ENCODE data around the gene GPHB5. TPM values are rescaled to one million over a fixed set of nuclear protein-coding genes. Genes with fewer than 3 reads are reported as not detected.

The GPHB5 gene
- total RNA-seq, 1 experiment from 2014 or later = not detected

DNA sequence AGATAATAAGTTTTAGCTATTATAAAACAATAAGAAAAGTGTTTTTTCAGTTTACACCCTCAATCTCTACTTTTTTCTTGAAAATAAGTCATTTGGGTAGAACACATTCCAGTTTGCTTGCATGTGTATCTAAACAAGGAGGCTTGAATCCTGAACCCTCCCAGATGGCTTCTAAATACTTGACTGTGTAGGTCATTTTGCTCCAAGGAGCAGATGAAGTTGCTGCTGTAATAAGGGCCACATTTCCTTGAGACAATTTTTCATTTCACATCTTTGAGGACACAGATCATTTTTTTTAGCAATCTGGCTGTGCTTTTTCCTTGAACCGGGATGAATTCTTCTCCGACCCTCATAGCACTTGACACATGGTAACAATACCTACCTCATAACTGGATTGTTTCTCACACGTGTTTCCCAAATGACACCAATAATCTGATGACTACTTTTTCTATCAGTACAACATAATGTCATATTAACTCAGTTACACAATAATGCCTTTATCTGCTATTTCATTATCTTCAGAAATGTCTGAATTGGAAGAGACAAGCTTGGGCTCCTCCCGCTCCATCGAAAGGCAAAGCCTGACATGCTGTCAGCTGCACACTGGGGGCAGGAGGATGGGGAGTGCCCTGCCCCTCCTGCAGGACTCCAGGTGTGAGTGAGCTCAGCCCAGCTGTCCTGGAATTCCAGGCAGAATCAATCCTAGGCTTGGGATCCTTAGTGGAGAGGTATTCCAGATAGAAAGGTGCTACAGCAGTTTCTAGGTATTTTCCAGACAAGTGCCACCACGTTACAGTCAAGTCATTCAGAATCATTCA lies 30.9 kb downstream of the GPHB5 start:
- H3F3A ChIP-seq (ENCODE audit: low read length, unreplicated experiment) = no peaks in the 10 kb centered on the region

DNA sequence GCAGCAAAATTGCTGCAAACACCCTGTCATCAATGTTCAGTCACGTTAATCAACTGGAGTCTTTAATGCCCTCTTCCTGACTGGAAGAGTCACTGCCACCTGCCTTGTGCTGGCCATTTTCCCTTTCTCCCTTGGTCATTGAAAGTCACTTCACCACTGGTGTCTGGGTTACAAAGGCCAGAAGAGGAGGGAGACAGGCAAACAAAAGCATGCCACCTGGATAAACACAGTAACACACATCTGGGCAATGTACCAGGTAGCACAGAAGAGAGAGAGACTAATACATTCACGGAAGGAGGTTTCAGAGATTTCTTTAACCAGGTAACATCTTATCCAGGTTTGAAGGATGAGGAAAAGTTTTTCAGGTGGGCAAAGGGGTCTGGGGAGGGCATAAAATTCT lies 32.7 kb downstream of the GPHB5 start:
- Histone ChIP-seq H3K4me2 (ENCODE audit: low read length) (no peak overlapping the region), H3K9me3 (ENCODE audit: low read length) (no peaks in the 10 kb centered on the region), H3K9me2 (replicated peaks; ENCODE audit: low read length) (no peaks in the 10 kb centered on the region), H3K79me2 (ENCODE audit: low read length) (no peaks in the 10 kb centered on the region), H3K27me3 (ENCODE audit: low read length) (peaks cover 97% of the 10 kb centered on the region), H3K4me3 (ENCODE audit: low read length) (no peak overlapping the region), H3K36me3 (ENCODE audit: low read depth, low read length) (no peaks in the 10 kb centered on the region), H3F3A (ENCODE audit: low read length, unreplicated experiment) (no peaks in the 10 kb centered on the region), H3K27ac (ENCODE audit: low read length) (no peak overlapping the region), H2AFZ (ENCODE audit: low read length) (no peak overlapping the region), H3K9ac (ENCODE audit: low read length) (no peak overlapping the region), H3K4me1 (ENCODE audit: insufficient read depth, low read length) (no peaks in the 10 kb centered on the region), H4K20me1 (ENCODE audit: low read length) (no peaks in the 10 kb centered on the region)
- DNase-seq (no peak), ATAC-seq (no peak)
- ChIA-PET POLR2A (ENCODE audit: unreplicated experiment) (no interaction called here), CTCF (no interaction called here)
- no peak for TF ChIP-seq EZH2 (IDR thresholded peaks at IDR 0.05; ENCODE audit: low read length, unreplicated experiment)
- no peak for TF ChIP-seq EZH2phosphoT487 (IDR thresholded peaks at IDR 0.05; ENCODE audit: borderline replicate concordance, low read length)
- TF ChIP-seq, protein P1, sequence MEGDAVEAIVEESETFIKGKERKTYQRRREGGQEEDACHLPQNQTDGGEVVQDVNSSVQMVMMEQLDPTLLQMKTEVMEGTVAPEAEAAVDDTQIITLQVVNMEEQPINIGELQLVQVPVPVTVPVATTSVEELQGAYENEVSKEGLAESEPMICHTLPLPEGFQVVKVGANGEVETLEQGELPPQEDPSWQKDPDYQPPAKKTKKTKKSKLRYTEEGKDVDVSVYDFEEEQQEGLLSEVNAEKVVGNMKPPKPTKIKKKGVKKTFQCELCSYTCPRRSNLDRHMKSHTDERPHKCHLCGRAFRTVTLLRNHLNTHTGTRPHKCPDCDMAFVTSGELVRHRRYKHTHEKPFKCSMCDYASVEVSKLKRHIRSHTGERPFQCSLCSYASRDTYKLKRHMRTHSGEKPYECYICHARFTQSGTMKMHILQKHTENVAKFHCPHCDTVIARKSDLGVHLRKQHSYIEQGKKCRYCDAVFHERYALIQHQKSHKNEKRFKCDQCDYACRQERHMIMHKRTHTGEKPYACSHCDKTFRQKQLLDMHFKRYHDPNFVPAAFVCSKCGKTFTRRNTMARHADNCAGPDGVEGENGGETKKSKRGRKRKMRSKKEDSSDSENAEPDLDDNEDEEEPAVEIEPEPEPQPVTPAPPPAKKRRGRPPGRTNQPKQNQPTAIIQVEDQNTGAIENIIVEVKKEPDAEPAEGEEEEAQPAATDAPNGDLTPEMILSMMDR (conservative IDR thresholded peaks at IDR 0.05; ENCODE audit: low read depth, low read length) = no peak
- BruUV-seq (replicated peaks) = no TSS peak
- intact Hi-C loops (cut with micrococcal nuclease) = no loop called here

More for the DNA sequence above, 30.9 kb downstream of the GPHB5 start:
- ATAC-seq (no peak), DNase-seq (no peak)
- H3K9me3 ChIP-seq (ENCODE audit: low read length) = no peaks in the 10 kb centered on the region
- no peak overlapping the region for H3K9ac ChIP-seq (ENCODE audit: low read length)
- no peaks in the 10 kb centered on the region for H4K20me1 ChIP-seq (ENCODE audit: low read length)
- BruUV-seq (replicated peaks) = no TSS peak
- no peaks in the 10 kb centered on the region for H3K4me1 ChIP-seq (ENCODE audit: insufficient read depth, low read length)
- H3K4me2 ChIP-seq (ENCODE audit: low read length) = no peak overlapping the region
- H2AFZ ChIP-seq (ENCODE audit: low read length) = no peak overlapping the region
- CTCF ChIA-PET = no interaction called here
- peaks cover 98% of the 10 kb centered on the region for H3K27me3 ChIP-seq (ENCODE audit: low read length)
- intact Hi-C loops (cut with micrococcal nuclease) = no loop called here
- H3K79me2 ChIP-seq (ENCODE audit: low read length) = no peaks in the 10 kb centered on the region
- H3K4me3 ChIP-seq (ENCODE audit: low read length) = no peak overlapping the region
- no peaks in the 10 kb centered on the region for H3K9me2 ChIP-seq (replicated peaks; ENCODE audit: low read length)
- no peak overlapping the region for H3K27ac ChIP-seq (ENCODE audit: low read length)
- TF ChIP-seq, protein P1 (conservative IDR thresholded peaks at IDR 0.05; ENCODE audit: low read depth, low read length) = no peak
- TF ChIP-seq EZH2 (IDR thresholded peaks at IDR 0.05; ENCODE audit: low read length, unreplicated experiment) = no peak
- no peak for TF ChIP-seq EZH2phosphoT487 (IDR thresholded peaks at IDR 0.05; ENCODE audit: borderline replicate concordance, low read length)
- POLR2A ChIA-PET (ENCODE audit: unreplicated experiment) = no interaction called here
- H3K36me3 ChIP-seq (ENCODE audit: low read depth, low read length) = no peaks in the 10 kb centered on the region

DNA sequence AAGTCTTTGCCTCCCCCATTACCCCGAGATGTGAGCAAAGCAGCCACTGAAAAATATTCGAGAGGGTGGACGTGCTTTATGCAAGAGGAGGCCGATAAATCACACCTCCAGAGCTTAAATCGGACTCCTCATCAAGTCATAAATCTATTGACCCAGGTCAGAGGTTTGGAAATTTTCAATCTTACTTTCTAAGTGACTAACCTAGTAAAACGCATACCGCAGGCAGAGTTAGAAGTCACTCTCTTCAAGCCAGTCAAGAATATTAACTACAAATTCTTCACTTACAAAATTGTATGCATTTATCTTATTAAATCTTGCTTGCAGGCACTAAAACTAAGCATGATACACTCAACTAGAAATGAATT lies 34.9 kb downstream of the GPHB5 start:
- Histone ChIP-seq H3K9ac (ENCODE audit: low read length) (no peak overlapping the region), H3K4me1 (ENCODE audit: insufficient read depth, low read length) (no peaks in the 10 kb centered on the region), H3K27ac (ENCODE audit: low read length) (no peak overlapping the region), H3K9me3 (ENCODE audit: low read length) (no peaks in the 10 kb centered on the region), H3K9me2 (replicated peaks; ENCODE audit: low read length) (no peaks in the 10 kb centered on the region), H3K4me2 (ENCODE audit: low read length) (no peak overlapping the region), H3K36me3 (ENCODE audit: low read depth, low read length) (no peaks in the 10 kb centered on the region), H3K4me3 (ENCODE audit: low read length) (no peak overlapping the region), H4K20me1 (ENCODE audit: low read length) (no peaks in the 10 kb centered on the region), H3K27me3 (ENCODE audit: low read length) (peaks cover 96% of the 10 kb centered on the region), H3F3A (ENCODE audit: low read length, unreplicated experiment) (no peaks in the 10 kb centered on the region), H3K79me2 (ENCODE audit: low read length) (no peaks in the 10 kb centered on the region), H2AFZ (ENCODE audit: low read length) (no peak overlapping the region)
- BruUV-seq (replicated peaks) = no TSS peak
- intact Hi-C loops (cut with micrococcal nuclease) = no loop called here
- DNase-seq (no peak), ATAC-seq (no peak)
- TF ChIP-seq, protein P1 (conservative IDR thresholded peaks at IDR 0.05; ENCODE audit: low read depth, low read length) = no peak
- TF ChIP-seq EZH2phosphoT487 (IDR thresholded peaks at IDR 0.05; ENCODE audit: borderline replicate concordance, low read length) = no peak
- no peak for TF ChIP-seq EZH2 (IDR thresholded peaks at IDR 0.05; ENCODE audit: low read length, unreplicated experiment)
- ChIA-PET CTCF (interaction anchor here (0.7 kb wide), 1 partner anchor 72 kb away, joined by 3 read pairs; no protein-coding TSS in a partner anchor), POLR2A (ENCODE audit: unreplicated experiment) (interaction anchor here (0.5 kb wide), 1 partner anchor 1125 kb away, joined by 3 read pairs; no protein-coding TSS in a partner anchor)

All from PC-3 (cell line).